GM12878 (cell line): ENCODE results near the gene MACROD2. TPM values are rescaled to one million over a fixed set of nuclear protein-coding genes. Genes with fewer than 3 reads are reported as not detected.
A peak's percentile ranks its signal among the peaks of the same experiment; 100 is the strongest.

Experiments
- ATAC-seq: fragments of 200-7000 bp; cut with Tn5 transposase; 3 replicates; pipeline ENCODE4 v1.9.1; 2020; ENCODE audit warnings: mild to moderate bottlenecking, moderate library complexity
- BruUV-seq: library from RNA; stranded (reverse); fragments of 400-500 nt; replicated peaks from 2 replicates; lab custom pipeline; 2021; lab: Mats Ljungman, UMichigan
- CTCF ChIA-PET: fragments of 300-600 bp; sonication (Branson Sonifier 250); formaldehyde crosslinking; extraction: SDS; loops from one replicate; lab custom pipeline; 2021; ENCODE audit warnings: inconsistent platforms; lab: Yijun Ruan, JAX
- POLR2A ChIA-PET: fragments of 350-600 bp; formaldehyde crosslinking; extraction: SDS; loops from one replicate; lab custom pipeline; 2021; ENCODE audit warnings: inconsistent platforms; lab: Charles Lee
- RAD21 ChIA-PET: fragments of 300-600 bp; sonication (Branson Sonifier 250); formaldehyde crosslinking; loops from one replicate; lab custom pipeline; 2023; ENCODE audit warnings: antibody characterized with exemption; ENCODE audit not compliant: unreplicated experiment; lab: Charles Lee
- SMC1A ChIA-PET: fragments of 300-600 bp; sonication (Branson Sonifier 250); formaldehyde crosslinking; loops from one replicate; lab custom pipeline; 2023; ENCODE audit not compliant: unreplicated experiment, uncharacterized antibody; lab: Charles Lee
- DNase-seq: peaks from one replicate; pipeline ENCODE4 v3.0.0-alpha.2; 2011; ENCODE audit warnings: low read depth, low spot score
- FAIRE-seq: peaks from 3 replicates; lab custom pipeline; 2011; peaks lifted over from hg19 to GRCh38; lab: Jason Lieb, UNC
- H2AFZ ChIP-seq: 2 replicates; pipeline ENCODE4 v1.6.0; 2011; ENCODE audit warnings: low read depth, low read length, control low read depth; ENCODE audit not compliant: control insufficient read depth
- H3K27ac ChIP-seq: 2 replicates; pipeline ENCODE4 v1.5.1; 2011; ENCODE audit warnings: control low read depth; ENCODE audit not compliant: control insufficient read depth, insufficient read depth
- H3K27me3 ChIP-seq, 2 experiments: replicated peaks in 1 of 2; 2 replicates each; pipeline versions ENCODE4 v1.6.0 to v1.6.1; 2011; ENCODE audit warnings: low read length in 1 of 2; ENCODE audit not compliant: control insufficient read depth in 2 of 2, insufficient read depth in 2 of 2
- H3K36me3 ChIP-seq, 2 experiments: 2 replicates each; pipeline ENCODE4 v1.5.1; 2011; ENCODE audit warnings: low read length in 1 of 2; ENCODE audit not compliant: control insufficient read depth in 2 of 2, insufficient read depth in 2 of 2
- H3K4me1 ChIP-seq: 2 replicates; pipeline ENCODE4 v1.6.1; 2011; ENCODE audit warnings: mild to moderate bottlenecking, low read length, moderate library complexity, mixed read lengths; ENCODE audit not compliant: control insufficient read depth, insufficient read depth
- H3K4me2 ChIP-seq: 2 replicates; pipeline ENCODE4 v1.6.0; 2011; ENCODE audit warnings: control low read depth; ENCODE audit not compliant: control insufficient read depth, insufficient read depth
- H3K4me3 ChIP-seq: fragments of 200-600 bp; sonication (generic); 2 replicates; pipeline ENCODE4 v1.5.1; 2016
- H3K79me2 ChIP-seq: 2 replicates; pipeline ENCODE4 v1.6.0; 2011; ENCODE audit warnings: low read length; ENCODE audit not compliant: control insufficient read depth, insufficient read depth
- H3K9ac ChIP-seq: 2 replicates; pipeline ENCODE4 v1.8.0; 2011; ENCODE audit warnings: low read length, control low read depth, mixed read lengths; ENCODE audit not compliant: control insufficient read depth, insufficient read depth
- H3K9me3 ChIP-seq: replicated peaks from 3 replicates; pipeline ENCODE4 v1.5.1; 2011; ENCODE audit warnings: mild to moderate bottlenecking, low read length; ENCODE audit not compliant: control insufficient read depth, insufficient read depth
- H4K20me1 ChIP-seq: 2 replicates; pipeline ENCODE4 v1.6.0; 2011; ENCODE audit not compliant: control insufficient read depth, insufficient read depth
- KDM1A ChIP-seq: fragments of 200-600 bp; sonication (generic); IDR thresholded peaks from 2 replicates; pipeline ENCODE4 v1.6.1; 2016; ENCODE audit warnings: borderline replicate concordance
- SMAD5 ChIP-seq: IDR thresholded peaks from 2 replicates; pipeline ENCODE4 v1.6.1; 2016; ENCODE audit warnings: antibody characterized with exemption, low read depth
- SMARCA5 ChIP-seq: fragments of 450-650 bp; IDR thresholded peaks from 2 replicates; pipeline ENCODE4 v1.6.1; 2017; ENCODE audit warnings: mild to moderate bottlenecking
- SPI1 ChIP-seq: IDR thresholded peaks from 2 replicates; pipeline ENCODE4 v1.6.1; 2011; ENCODE audit warnings: low read depth, mild to moderate bottlenecking, low read length, moderate library complexity, borderline replicate concordance; ENCODE audit not compliant: insufficient read depth
- SUPT20H ChIP-seq: IDR thresholded peaks from 2 replicates; pipeline ENCODE4 v1.6.1; 2011; ENCODE audit warnings: low read depth, mild to moderate bottlenecking, low read length, moderate library complexity, borderline replicate concordance; ENCODE audit not compliant: control insufficient read depth
- WGBS: methylation state at CpG from one replicate; pipeline ENCODE4 v1.1.6; 2016; ENCODE audit warnings: low lambda C conversion rate; ENCODE audit not compliant: insufficient replicate concordance, insufficient coverage; ENCODE audit errors: missing lambda C conversion rate; 5-methylcytosine and 5-hydroxymethylcytosine counted together
- in situ Hi-C: fragments of 300-500 bp; cut with MboI; formaldehyde crosslinking; loops from 9 replicates; pipeline ENCODE4 v1.14.3; 2018; ENCODE audit warnings: mixed read lengths
- intact Hi-C: fragments of 100-400 bp; cut with micrococcal nuclease; formaldehyde crosslinking; loops from one replicate; pipeline ENCODE4 v1.14.2; 2022; ENCODE audit not compliant: unreplicated experiment
- polyA plus RNA-seq, 11 experiments: library from polyadenylated mRNA; depleted of rRNA in 4 of 11; unstranded in 6 of 11; stranded (reverse) in 5 of 11; fragments of >200 nt; fragmentation: Nextera tagmentation in 4 of 11; fragmentation: Illumina TruSeq in 1 of 11; extraction: Ambion mirVana in 4 of 11; extraction: Trizol in 1 of 11; gene quantifications; 1 replicate in 1 of 11; 2 replicates in 10 of 11; pipeline versions ENCODE4 v1.2.1 to v1.2.3, GENCODE V29; 2011 to 2016; ENCODE audit warnings: inconsistent platforms in 2 of 11, missing spikeins in 2 of 11, low read depth in 1 of 11
- total RNA-seq, 4 experiments: library from RNA; depleted of rRNA in 3 of 4; stranded (reverse); fragments of >200 nt in 3 of 4; fragmentation: Illumina TruSeq in 1 of 4; extraction: Trizol in 1 of 4; gene quantifications; 2 replicates each; pipeline versions ENCODE4 v1.2.1 to v1.2.3, GENCODE V29; 2013 to 2021
- TF ChIP-seq, protein P1 (sequence below): fragments of 450-650 bp; IDR thresholded peaks from 2 replicates; pipeline ENCODE4 v1.6.1; 2018; ENCODE audit warnings: borderline replicate concordance, mild to moderate bottlenecking; ENCODE audit not compliant: partially characterized antibody

Gene MACROD2
- total and polyA plus RNA-seq, 10 of the 15 experiments (the other 5 are each of a cell fraction or from before 2014, with no cell fraction given): 1.1 to 21.5 (median 2.2) TPM

DNA sequence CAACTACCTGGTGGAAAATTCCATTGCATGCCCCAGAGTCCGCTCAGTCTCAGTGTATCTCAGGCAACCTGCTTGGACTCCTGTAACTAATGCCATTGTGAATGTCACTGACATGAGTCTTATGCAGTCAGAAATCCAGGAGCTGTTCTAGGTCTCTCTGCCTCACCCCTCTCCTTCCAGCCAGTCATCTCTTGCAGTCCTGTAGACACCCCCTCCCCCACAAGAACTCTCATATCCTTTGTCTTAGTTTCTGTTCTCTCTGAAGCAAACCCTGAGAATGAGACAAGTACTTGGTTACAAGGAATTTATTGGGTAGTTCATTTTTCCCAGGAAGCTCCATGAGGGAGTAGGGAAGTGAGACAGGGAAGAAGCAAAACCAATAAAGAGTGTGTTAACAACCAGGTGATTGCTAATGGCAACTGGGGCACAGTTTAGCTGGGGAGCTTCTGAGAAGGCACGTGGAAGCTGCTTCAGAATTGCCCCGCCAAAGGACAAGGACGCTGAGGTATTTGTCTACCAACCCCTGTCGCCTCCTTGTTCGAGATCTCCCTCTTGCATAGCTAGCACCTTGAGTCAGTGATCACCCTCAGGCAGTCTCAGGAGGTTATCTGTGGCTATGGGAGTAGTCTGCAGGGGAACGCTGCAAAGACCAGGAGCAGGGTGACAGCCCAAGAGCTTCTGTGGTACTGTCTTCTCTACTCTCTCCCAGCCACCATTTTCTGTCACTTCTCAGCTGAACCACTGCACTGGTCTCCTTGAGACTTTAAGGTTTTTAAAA, 1253.5 kb downstream of the MACROD2 start:
- Histone ChIP-seq H3K27me3 (no peaks in the 10 kb centered on the region), H3K79me2 (no peaks in the 10 kb centered on the region), H3K4me1 (peaks cover 9% of the 10 kb centered on the region), H3K4me2 (peak overlapping the region; percentile 41; the same call in 1 of the 2 replicates), H3K27ac (no peak overlapping the region), H3K9me3 (no peaks in the 10 kb centered on the region), H3K4me3 (no peak overlapping the region), H4K20me1 (no peaks in the 10 kb centered on the region), H2AFZ (no peak overlapping the region), H3K36me3 (no peaks in the 10 kb centered on the region), H3K9ac (no peak overlapping the region)
- intact Hi-C loops: no loop called here
- ChIA-PET POLR2A (no interaction called here), SMC1A (interaction anchor here (0.7 kb wide), 1 partner anchor 850 kb away, joined by 3 read pairs; no protein-coding TSS in a partner anchor), RAD21 (no interaction called here), CTCF (interaction anchor here (0.7 kb wide), 1 partner anchor 60 kb away, joined by 3 read pairs; no protein-coding TSS in a partner anchor)
- no TSS peak for BruUV-seq
- ATAC-seq (peak; percentile 50; the same call in 2 of the 3 replicates), FAIRE-seq (no peak), DNase-seq (no peak)
- WGBS: 76% methylated on average over 7 of the region's 7 CpGs
- TF ChIP-seq, protein P1, sequence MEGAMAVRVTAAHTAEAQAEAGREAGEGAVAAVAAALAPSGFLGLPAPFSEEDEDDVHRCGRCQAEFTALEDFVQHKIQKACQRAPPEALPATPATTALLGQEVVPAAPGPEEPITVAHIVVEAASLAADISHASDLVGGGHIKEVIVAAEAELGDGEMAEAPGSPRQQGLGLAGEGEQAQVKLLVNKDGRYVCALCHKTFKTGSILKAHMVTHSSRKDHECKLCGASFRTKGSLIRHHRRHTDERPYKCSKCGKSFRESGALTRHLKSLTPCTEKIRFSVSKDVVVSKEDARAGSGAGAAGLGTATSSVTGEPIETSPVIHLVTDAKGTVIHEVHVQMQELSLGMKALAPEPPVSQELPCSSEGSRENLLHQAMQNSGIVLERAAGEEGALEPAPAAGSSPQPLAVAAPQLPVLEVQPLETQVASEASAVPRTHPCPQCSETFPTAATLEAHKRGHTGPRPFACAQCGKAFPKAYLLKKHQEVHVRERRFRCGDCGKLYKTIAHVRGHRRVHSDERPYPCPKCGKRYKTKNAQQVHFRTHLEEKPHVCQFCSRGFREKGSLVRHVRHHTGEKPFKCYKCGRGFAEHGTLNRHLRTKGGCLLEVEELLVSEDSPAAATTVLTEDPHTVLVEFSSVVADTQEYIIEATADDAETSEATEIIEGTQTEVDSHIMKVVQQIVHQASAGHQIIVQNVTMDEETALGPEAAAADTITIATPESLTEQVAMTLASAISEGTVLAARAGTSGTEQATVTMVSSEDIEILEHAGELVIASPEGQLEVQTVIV: no peak
- TF ChIP-seq SUPT20H: no peak
- no peak for TF ChIP-seq KDM1A
- TF ChIP-seq SMAD5: no peak
- no peak for TF ChIP-seq SMARCA5
- TF ChIP-seq SPI1: peak; percentile 46; the same call in 1 of the 2 replicates
- in situ Hi-C loops: no loop called here
